Mesenteric fat pad (tissue), 1 donor: Measurements from ENCODE around the gene CASZ1. TPM values are rescaled to one million over a fixed set of nuclear protein-coding genes. Genes with fewer than 3 reads are reported as not detected.

ENCODE experiments used
- DNase-seq: peaks from one replicate; pipeline ENCODE4 v3.0.0-alpha.2; 2020; ENCODE audit warnings: low spot score
- total RNA-seq: library from RNA; stranded (reverse); fragmentation: NEBNext Ultra II Directional; extraction: Animal tissue kit (Norgen Biotek cat#: 25700); gene quantifications from one replicate; pipeline ENCODE4 v1.2.1, GENCODE V29; 2021
- donor health status: DM: yes; HTN: yes; CAD: no.

The CASZ1 gene
- total RNA-seq, 1 donor from 2014 or later: 8.4 TPM

DNA sequence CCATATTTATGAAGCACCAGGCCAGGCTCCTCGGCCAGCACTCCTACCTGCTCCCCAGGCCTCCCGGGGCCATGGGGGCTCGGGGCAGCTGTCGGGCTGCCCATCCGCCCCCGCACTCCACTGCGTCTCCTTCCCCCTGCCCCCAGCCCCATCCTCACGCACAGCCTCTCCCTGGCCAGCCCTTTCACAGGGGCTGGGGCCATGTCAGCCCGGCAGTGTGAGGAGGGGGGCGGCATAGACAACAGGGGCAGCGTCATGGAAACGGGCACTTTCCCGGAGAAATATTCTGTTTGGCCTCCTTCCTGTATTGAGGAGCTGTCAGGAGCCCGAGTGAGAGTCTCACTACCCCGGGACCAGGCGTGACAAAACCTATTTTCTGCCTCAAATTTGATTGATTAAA, 87.3 kb downstream of the CASZ1 start:
- no peak for DNase-seq

DNA sequence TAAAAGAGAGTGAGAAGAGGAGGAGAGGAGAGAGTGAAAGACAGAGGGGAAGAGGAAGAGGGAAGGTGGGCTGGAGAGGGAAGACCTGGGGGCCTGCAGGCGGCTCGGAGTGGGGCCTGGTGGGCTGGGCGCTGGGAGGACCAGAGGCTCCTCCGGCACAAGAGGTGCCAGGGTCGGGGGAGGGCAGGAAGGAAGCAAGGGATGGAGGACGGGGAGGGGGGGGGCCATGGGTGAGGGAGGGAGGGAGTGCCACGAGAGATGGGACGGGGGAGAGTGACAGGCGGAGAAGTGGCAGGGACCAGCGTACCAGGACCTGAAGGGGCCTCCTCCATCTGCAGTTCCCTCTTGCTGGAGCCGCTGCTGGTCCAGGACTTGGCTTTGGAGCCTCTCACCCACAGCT, 87.7 kb downstream of the CASZ1 start:
- no peak for DNase-seq

DNA sequence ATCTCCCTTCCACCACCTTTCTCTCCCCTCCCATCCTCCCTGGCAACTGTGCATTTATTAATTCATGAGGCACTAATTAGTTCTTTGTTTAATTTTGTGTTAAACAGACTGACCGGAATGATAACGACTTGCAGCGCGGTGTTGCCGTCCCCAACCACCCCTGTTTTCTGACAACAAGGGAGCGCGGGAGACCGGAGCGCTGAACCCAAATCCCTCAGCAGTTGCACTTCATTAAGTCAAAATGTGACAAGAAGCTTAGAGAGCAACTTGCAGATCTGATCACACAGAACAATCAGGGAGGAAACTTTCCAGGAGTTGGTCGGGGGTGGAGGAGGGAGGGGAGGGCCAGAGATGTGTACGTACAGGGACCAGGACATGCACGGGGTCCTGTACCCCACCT, 89.2 kb downstream of the CASZ1 start:
- DNase-seq: no peak

DNA sequence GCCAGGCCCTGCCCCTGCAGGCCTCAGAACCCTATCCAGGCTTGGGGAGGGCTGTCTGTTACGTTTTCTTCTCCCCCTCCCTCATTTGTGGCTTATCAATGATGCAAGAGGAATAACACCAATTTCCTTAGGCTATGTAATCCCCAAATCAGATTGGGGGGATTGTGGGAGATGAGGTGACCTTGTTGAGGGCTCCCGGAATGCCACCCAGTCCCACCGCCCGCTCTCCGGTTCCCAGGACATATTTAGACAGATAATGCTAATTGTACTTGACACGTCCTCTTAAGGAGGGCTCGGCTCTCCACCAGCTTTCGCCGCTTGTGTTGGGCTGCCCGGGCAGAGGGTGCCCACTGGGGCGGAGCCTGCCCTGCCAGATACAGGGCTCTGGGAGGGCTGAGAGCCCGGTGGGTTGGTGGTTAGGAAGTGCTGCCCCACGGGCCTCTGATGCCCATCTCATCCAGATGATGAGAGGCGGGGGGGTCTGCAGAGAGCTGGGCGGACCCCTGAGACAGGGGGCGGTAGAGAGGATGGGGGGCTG, 90.0 kb downstream of the CASZ1 start:
- DNase-seq: no peak

DNA sequence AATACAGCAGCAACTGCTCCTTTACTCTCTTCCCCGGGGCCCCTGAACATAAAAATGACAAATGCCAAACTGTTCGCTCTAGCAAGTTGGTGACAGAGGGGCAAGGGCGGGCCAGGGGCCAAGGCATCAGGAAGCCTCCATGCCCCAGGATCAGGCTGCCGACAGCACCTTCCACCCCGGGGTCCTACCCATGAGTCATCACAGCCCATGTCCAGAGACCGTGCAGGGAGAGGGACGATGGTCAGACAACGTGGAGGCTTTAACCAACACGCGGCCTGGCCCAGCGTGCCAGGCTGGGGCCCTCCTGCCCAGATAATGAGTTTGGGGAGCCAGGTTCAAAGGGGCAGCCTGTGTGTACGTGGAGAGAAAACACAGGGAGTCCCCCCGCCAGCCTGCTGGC, 90.5 kb downstream of the CASZ1 start:
- DNase-seq: no peak

DNA sequence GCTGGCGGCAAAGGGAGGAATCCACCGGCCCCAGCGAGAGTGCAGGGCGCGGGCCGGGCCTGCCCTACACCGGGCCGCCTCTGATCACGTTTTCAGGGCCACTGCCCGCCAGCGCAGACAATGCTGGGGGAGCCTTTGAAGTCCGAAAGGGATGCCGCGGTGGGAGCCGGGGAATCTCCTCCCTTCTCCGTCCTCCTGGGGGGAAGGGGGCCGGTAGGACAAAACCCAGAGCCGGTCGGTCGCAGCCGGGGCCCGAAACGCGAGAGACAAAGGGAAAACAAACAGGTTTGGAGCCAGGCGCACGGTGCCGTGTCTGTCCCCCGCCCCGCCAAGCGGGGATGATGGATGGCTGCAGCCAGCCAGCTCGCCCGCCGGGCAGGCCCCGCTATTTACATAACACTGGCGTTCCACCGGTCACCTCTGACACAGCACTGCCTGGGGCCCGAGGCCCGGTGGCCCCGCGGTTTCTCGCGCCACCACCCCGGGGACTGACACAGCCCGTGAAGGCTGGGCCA, 92.0 kb downstream of the CASZ1 start:
- DNase-seq: no peak

DNA sequence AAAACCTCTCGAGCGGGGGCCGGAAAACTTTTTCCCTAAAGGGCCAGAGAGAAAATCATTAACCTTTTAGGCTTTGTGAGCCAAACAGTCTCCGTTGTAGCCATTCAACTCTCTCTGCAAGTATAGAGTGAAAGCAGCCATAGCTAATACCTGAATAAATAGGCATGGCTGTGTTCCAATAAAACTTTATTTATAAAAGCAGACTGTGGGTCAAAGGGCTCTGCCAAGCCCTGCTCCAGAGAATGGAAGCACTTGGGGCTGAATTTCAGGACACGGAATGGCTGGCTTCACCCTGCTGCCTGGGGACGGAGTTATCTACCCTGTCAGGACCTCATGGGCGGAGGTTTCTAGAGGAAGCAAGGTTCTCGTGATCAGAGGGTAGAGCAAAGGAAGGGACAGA, 92.7 kb downstream of the CASZ1 start:
- DNase-seq: no peak

DNA sequence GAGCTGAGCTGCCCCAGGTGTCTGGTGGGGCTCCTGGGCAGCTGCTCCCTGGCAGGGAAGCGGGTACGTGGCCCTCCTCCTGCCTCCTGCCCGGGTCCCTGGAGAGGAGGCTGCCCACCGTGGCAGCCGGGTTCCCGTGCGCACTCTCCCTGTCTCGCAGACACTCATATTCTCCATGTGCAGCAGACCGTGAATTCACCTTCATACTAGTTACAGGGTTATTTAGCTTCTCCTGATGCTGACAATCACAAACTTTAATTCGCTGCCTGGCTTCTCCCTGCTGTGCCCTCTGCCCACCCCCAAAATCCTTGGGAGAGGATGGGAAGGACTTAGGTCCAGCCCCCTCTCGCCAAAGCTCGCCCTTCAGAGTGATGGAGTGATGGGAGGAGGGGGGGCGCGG, 95.3 kb downstream of the CASZ1 start:
- no peak for DNase-seq

DNA sequence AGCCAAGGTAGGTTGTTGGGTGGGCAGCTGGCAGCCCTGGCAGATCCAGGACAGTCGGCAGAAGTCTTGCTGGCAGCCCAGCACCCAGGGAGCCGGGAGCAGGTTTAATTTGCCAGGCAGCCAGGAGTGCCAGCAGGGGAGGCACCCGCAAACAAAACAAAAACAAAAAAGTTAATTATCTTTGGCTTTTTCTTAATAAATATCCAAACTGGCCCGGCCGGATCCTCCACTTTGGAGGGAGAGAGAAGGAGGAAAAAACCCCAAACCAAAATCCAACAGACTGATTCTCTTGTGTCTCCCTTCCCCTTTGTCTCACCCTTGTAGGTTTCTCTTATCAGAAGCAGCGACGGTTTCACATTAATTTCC, 97.0 kb downstream of the CASZ1 start:
- DNase-seq: no peak

DNA sequence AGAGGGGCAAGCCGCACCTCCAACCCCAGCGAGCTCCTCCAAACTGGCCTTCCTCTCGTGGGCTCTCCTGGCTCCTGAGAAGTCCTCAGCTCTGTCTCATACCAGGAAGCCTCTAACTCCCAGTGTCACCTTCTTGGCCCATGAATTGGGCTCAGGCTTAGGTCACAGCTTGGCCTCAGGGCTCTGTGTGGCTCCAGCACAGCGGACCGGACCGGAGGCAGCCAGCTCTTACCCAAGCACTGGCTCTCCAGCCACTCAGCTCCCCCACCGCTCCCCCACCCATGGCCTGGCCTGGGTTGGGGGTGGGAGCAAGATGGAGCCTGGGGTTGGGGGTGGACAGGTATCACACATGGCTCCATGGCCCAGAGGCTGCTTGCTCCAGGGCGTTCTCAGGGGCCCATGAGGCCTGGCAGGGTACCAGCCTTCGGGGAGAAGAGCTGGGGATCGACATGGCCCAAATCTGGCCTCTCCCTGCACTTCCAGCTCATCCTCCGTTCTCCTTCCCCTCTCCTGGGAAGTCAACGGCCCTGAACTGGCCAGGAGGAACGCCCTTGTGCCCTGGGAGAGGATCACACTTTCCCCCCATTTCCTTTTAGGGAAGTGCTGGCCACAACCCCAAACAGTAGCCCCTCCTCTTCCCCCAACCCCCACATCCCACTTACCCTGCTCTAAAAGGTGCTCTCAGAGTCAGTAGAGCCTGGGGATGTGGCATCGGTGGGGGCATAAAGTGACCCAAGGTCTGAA, 97.5 kb downstream of the CASZ1 start:
- no peak for DNase-seq

DNA sequence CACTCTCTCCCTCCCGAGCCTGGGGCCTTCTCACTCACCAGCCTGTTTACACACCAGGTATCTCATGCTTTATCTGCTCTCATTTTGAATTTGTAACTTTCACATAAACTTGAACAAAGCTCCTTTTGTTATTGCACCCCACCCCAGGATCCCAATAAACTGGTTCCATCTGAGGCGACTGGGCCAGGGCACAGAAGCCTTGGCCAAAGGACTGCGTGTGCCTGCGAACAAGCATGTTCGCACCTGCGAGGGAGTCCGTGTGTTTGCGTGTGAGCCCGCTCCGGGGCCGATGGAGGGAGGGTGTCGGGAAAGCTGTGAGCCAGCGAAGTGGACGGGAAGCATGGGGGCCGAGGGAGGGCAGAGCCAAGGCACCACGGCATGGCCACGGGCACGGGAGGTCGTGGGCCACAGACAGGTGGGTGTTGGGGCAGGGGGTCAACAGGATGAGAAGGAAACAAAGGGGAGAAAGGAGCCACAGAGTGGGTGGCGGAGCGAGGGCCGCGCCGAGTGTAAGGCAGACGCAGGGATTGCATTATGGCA, 98.8 kb downstream of the CASZ1 start:
- DNase-seq: no peak

DNA sequence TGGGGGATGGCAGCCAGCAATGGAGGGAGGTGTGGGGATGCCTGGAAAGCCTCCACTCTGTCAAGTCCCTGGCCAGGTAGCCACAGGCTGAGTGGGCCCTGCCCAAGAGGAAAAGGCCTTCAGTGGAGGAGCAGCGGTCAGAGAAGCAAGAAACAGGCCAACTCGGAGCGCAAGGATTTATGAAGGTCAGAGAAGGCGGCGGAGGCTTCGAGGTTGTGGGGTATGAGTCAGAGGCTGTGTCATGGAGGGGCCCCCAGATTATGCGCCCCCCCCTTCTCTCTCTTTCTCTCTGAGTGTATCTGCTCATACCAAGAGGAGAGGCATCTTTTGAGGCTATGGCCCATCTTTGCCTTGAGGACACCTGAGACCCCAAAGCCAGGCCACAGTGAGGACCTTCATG, 99.5 kb downstream of the CASZ1 start:
- no peak for DNase-seq

DNA sequence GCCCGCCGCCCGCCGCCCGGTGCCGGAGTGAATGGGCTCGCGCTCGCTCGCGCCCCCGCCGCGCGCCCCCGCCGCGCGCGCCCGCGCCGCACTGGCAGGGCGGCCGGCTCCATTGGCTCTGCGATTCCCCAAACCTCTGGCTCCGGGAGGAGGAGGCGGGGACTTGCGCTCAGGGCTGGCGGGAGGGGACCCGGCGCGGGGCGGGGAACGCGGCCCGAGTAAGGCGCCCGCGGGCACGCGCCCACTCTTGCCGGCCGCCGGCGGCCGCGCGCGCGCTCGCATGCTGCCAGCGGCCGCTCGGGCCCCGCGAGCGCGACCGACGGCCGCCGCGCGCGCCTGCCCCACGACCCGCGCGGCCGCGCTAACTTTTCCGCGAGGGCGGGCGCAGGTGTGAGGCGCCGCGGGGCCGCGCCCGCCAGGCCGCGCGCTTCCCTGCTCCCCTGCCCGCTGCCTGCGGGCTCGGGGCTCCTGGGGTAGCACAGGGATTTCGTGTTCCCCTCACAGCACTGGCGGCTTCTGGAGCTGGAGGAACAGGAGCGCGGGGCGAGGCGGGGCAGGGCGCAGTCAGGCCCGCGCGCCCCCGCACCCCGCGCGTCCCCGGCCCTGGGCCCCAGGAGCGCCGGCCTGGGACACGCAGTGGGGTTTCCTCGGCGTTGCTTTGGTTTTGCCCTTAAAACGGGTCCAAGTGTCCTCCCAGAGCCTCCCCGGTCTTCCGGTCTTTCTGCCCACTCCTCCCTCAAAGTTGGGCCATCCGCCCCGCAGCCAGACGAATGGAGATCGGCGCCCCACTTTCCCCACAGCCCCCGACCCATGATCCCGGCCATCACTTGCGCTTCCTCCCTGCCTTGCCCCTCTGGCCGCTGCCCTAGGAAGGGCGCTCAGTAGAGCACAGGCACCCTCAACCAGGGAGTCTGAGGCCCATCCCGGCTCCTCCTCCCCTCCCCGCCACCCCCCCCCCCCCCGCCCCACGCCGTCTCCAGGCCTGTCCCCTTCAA, 101.5 kb downstream of the CASZ1 start:
- peak; percentile 93 for DNase-seq

DNA sequence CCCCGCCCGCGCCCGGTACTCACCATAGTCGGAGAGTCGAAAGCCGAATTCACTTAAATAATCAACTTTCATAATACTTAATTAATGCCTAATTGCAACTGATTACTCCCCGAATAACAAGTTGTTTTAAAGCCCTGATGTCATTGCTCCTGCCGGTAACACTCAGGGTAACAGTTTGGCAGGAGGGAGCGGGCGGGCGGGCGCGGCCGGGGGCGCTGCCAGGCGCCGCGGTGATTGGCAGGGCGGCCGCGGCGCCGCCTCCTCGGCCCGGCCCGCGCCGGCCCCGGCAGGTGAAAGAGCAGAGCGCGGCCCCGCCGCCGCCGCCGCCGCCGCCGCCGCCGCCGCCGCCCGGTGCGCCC, 102.2 kb downstream of the CASZ1 start:
- DNase-seq: no peak

DNA sequence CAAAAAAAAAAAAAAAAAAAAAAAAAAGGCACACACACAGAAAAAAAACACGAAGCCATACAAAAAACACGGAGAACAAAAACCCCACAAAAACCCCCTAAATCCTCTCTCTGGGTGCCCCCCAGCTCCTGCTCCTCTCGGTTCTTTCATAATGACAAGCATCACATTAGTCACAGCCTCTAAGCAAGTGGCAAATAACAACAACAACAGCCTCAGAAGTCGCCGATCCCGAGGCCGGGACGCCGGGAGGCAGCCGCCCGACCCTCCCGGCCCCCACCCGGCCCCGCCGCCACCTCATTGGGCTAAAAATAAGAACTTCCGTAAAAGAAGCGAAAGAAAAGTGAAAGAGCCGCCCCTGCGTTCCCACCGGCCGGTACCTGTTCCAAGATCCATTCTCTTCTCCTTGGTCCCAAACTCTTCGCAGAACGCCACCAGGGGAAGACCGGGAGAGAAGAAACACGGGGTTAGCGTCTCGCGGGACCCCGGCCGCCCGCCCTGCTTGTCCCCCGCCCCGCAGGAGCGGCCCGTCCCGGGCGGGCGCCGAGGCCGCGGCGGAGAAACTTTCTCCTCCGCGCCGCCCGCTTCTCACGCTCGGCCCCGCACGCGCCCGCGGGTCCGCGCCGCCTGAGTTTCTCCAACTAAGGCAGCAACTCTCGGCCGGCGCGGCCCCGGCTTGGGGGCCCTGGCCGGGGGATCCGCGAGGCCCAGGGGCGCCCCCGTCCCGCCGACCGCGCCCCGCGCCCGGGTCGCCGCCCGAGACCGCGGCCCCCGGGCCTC, 102.8 kb downstream of the CASZ1 start:
- DNase-seq: no peak

DNA sequence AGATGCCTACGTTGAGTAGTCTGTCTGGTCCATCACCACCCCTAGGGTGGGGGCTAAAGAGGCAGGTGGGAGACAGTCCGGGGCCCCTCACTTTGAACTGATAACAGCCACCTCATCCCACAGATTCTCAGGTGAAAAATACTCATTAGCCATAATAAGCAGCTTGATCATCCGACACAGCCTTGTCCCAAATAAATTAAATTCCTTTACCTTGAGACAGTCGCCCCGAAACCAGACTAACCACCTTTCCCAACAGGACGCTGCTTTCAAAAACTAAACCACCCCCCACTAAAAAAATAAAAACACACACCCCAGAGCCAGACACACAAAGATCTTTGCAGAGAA, 103.3 kb downstream of the CASZ1 start:
- no peak for DNase-seq

DNA sequence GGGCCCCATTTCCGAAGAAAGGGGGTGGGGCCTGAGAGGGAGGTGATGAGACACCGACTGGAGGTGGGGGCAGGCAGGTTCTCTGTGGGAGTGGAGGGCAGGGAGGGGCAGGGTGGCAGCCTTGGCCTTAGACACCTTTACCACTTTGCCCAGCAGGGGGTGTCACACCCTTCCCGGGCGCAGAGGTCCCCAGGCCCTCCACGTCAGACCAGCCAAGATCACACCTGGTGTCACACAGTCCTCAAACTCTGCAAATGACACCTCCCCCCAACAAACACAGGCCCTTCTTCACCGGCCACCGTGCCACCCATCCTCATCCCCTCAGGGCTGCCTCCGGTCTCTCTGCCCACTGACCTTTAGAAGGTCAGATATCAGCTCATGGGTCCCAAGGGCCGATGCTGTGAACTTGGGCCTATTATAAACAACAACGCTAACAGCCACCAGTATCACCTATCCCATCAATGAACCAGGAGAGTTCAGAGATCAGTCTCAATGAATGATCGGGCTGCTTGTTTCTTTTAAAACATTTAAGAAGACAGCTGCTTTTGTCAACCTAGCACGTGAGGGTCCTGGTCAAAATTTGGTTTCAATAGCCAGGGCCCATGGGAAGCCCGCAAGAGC, 103.9 kb downstream of the CASZ1 start:
- DNase-seq: no peak

DNA sequence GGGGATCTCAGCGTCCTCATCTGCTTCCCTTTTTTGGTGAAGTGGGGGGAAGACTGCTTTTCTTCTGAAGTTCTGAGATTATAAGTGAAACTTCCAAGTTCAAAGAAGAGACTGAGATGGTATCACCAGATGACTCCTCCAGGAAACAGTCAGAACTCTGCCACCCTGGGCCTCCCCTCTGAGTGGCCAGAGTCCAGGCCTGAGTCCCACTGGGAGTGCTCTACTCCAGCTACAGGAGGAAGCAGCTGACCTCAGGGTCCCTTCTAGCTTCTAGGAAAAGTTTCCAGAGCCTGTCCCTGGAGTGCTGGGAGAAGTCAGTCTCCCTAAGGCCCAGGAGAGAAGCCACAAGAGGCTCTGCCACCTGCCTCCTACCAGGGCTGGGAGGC, 104.7 kb downstream of the CASZ1 start:
- DNase-seq: no peak

DNA sequence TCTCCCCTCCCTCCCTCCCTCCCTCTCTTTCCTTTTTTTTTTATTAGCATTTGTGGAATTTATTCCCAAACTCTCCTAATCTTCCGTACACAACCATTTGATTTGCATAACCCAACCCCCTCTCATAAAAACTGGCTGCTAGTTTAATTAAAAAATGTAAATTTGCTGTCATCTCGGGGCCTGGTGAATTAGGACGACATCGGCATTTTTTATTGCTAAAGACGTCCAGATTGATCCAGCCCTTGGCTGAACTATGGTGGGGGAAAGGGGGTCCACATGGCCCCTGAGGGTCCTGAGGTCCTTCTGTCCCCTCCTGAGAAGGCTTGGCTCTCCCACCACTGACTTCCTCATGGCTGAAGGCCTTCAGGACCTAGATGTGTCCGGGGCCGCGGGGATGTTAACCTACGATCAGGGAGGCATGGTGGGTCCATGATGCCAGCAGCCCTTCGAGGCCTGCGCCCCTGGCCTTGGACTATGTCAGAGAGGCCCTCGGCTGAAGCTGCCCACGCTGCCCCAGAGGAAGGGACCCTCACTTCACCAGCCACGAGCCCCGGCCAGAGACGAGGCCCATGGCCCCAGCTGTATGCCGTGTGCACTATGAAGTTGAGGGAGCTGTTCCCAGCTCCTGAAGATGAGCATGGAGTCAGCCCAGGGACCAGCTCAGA, 105.2 kb downstream of the CASZ1 start:
- no peak for DNase-seq

DNA sequence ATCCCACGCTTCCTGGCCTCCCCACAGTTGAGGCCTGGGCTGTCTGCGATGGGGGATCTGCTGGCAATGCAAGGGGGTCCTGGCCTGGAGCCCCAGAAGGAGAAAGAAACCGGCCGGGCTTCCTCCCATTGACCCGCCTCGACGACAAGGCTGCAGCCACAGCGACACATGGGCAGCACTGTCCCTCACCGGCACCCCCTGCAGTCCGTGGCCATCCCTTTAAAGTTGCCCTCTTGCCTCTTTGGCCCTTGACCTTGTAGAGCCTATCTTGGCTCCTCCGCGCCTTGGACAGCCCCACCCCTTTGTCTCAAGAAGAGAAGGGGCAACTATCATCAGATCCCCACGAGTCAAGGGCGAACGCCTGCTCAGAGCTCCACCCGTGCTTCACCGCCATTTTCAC, 106.0 kb downstream of the CASZ1 start:
- DNase-seq: no peak
